SKM-1 (cell line): ENCODE data around the gene ANO4.

ENCODE experiments used
- DNase-seq: peaks from one replicate; lab custom pipeline; 2025; ENCODE audit not compliant: unreplicated experiment; lab: John Stamatoyannopoulos, UW

Gene ANO4

GRCh38 chr12:101174541-101174940 lies 380.0 kb downstream of the ANO4 start:
- DNase-seq: no peak
